Measurements from ENCODE around the gene LSAMP.

DNA sequence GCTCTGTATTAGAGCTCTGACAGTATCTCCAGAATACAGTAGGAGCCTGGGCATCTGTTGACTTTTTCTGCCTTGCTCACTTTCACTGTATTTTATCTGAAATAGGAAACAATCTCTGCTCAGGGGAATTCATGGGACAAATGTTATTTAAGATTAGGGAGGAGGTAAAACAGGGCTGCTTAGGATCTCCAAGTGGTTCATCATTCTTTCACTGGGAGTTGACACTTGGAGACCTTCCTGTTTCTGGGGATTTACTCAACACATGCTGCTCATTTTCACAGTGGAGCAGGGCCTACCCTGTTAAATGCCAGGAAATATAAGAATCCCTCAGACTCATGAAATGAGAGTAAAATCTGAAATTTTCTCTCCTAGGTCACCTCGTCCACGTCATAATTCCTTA, 636.5 kb downstream of the LSAMP start:
- TF ChIP-seq, protein P1, sequence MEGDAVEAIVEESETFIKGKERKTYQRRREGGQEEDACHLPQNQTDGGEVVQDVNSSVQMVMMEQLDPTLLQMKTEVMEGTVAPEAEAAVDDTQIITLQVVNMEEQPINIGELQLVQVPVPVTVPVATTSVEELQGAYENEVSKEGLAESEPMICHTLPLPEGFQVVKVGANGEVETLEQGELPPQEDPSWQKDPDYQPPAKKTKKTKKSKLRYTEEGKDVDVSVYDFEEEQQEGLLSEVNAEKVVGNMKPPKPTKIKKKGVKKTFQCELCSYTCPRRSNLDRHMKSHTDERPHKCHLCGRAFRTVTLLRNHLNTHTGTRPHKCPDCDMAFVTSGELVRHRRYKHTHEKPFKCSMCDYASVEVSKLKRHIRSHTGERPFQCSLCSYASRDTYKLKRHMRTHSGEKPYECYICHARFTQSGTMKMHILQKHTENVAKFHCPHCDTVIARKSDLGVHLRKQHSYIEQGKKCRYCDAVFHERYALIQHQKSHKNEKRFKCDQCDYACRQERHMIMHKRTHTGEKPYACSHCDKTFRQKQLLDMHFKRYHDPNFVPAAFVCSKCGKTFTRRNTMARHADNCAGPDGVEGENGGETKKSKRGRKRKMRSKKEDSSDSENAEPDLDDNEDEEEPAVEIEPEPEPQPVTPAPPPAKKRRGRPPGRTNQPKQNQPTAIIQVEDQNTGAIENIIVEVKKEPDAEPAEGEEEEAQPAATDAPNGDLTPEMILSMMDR (IDR thresholded peaks at IDR 0.05), result no peak
- TF ChIP-seq POLR2A (IDR thresholded peaks at IDR 0.05; ENCODE audit: low read depth) (no peak), POLR2AphosphoS5 (IDR thresholded peaks at IDR 0.05) (no peak)

All from esophagus muscularis mucosa (tissue), 3 donors.